Measurements from ENCODE around the gene ZNF536. TPM values are rescaled to one million over a fixed set of nuclear protein-coding genes. Genes with fewer than 3 reads are reported as not detected.

ZNF536 gene
- total and polyA plus RNA-seq, 2 of the 13 experiments (the other 11 are each of a cell fraction or from before 2014, with no cell fraction given): not detected

DNA sequence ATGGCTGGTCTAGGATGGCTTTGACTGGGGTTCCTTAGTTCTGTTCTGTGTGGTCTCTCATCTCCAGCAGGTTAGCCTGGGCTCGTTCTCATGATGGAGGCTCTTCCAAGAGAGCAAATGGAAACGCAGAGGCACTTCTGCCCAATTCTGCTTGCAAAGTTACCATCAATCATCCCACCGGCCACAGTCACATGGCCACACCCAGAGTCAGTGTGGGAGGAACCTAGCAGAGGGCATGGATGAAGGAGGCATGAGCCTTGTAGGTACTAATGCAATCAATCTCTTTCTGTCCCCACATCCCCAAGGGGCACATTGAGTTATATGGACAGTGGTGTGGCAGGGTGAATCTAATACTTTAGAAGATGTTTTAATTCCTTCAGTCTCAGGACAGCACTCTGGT lies 207.2 kb downstream of the ZNF536 start:
- ATAC-seq (no peak), DNase-seq (ENCODE audit: low spot score) (no peak), FAIRE-seq (no peak)
- TF ChIP-seq TBX2 (CRISPR knock-in tag; IDR thresholded peaks at IDR 0.05; ENCODE audit: borderline replicate concordance): no peak
- TF ChIP-seq GTF2F1 (IDR thresholded peaks at IDR 0.05; ENCODE audit: low read length): no peak
- TF ChIP-seq NFYC (CRISPR knock-in tag; IDR thresholded peaks at IDR 0.05): no peak
- TF ChIP-seq HNRNPH1 (optimal IDR thresholded peaks at IDR 0.05; ENCODE audit: low read depth, low read length): no peak
- TF ChIP-seq RAD51 (IDR thresholded peaks at IDR 0.05; ENCODE audit: borderline replicate concordance): no peak
- TF ChIP-seq ZNF510 (CRISPR knock-in tag; IDR thresholded peaks at IDR 0.05; ENCODE audit: low read depth): no peak
- TF ChIP-seq ZNF296 (CRISPR knock-in tag; conservative IDR thresholded peaks at IDR 0.05): no peak
- TF ChIP-seq ZBTB25 (CRISPR knock-in tag; IDR thresholded peaks at IDR 0.05): no peak
- no peak for TF ChIP-seq ZNF775 (CRISPR knock-in tag; IDR thresholded peaks at IDR 0.05; ENCODE audit: borderline replicate concordance)
- TF ChIP-seq KLF15 (CRISPR knock-in tag; IDR thresholded peaks at IDR 0.05; ENCODE audit: borderline replicate concordance): no peak
- no peak for TF ChIP-seq MXD3 (CRISPR knock-in tag; IDR thresholded peaks at IDR 0.05)
- no peak for TF ChIP-seq CENPX (CRISPR knock-in tag; IDR thresholded peaks at IDR 0.05)
- TF ChIP-seq ZNF761 (CRISPR knock-in tag; conservative IDR thresholded peaks at IDR 0.05): no peak
- H3K4me1 ChIP-seq (ENCODE audit: insufficient read depth, low read length): no peaks in the 10 kb centered on the region
- in situ Hi-C loops (cut with HindIII; ENCODE audit: extremely low pct_ligation_motif_present, low pct_unique_long_range_greater_than_20kb) (no loop called here), intact Hi-C loops (cut with micrococcal nuclease; ENCODE audit: unreplicated experiment) (no loop called here)
- no peak overlapping the region for H3K27ac ChIP-seq (ENCODE audit: extremely low read length, insufficient read depth, low read length)
- BruUV-seq (replicated peaks): no TSS peak
- H3K9ac ChIP-seq (ENCODE audit: insufficient read depth, low read depth, low read length): no peak overlapping the region
- H2AFZ ChIP-seq (ENCODE audit: low read length): no peak overlapping the region
- no CpG with 5 or more reads among the region's 3 CpGs for WGBS (ENCODE audit: low lambda C conversion rate)
- H3K4me2 ChIP-seq (ENCODE audit: low read depth, low read length): no peak overlapping the region
- CTCF ChIA-PET (ENCODE audit: low intra/inter-chr PET ratio, low total read pairs): no interaction called here
- peaks cover 0 to 7% of the 10 kb centered on the region in 2 experiments; a peak in 1 of 5 replicates for H3K27me3 ChIP-seq (ENCODE audit: control insufficient read depth in 1 of 2, insufficient read depth in 2 of 2, low read length in 2 of 2)
- H3K9me3 ChIP-seq (ENCODE audit: low read length): no peaks in the 10 kb centered on the region; the same call in 1 of the 2 replicates
- POLR2A ChIA-PET: no interaction called here
- H3K4me3 ChIP-seq (replicated peaks in 1 of 3; ENCODE audit: insufficient read depth in 1 of 3, low read depth in 2 of 3, low read length in 3 of 3): no peak overlapping the region
- H3K79me2 ChIP-seq (ENCODE audit: insufficient read depth, low read length): no peaks in the 10 kb centered on the region
- no peaks in the 10 kb centered on the region for H3K36me3 ChIP-seq (replicated peaks in 1 of 2; ENCODE audit: control insufficient read depth in 1 of 2, insufficient read depth in 2 of 2, low read length in 2 of 2)
- no peaks in the 10 kb centered on the region for H4K20me1 ChIP-seq (ENCODE audit: insufficient read depth, low read length)
